ENCODE measurements around the gene PTPRO.

DNA sequence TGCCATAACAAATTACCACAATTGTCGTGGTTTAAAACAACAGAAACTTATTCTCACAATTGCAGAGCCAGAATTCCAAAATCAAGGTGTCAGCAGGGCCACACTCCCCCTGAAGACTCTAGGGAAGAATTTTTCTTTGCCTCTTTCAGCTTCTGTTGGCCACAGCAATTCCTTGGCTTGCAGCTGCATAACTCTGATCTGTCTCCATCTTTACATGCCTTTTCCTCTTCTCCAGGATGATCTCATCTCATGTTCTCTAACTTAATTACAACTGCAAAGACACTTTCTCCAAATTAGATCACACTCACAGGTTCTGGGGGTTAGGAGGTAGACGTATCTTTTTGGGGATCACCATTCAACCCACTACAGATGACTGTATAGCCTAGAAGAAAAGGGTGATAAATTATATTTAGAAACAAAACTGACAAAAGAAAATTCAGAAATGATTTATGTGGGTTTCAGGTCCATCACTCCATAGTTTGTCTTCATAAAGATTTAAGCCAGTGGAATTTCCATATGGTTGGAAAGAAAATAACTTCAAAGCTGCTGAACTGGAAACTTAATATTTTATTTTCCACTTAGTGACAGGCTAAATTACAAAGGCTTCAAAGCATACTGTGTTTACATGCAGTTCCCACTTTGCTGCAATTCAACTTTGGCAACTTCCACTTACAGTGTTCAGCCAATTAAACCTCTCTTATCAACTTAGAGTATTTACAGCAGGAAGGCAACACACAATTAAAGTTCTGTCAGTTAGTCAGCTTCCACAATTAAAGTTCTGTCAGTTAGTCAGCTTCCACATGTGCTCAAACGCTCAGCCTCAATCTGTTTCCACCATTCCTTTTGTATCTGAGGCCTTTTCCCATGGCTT is 253.6 kb downstream of the PTPRO start:
- TF ChIP-seq, protein P1, sequence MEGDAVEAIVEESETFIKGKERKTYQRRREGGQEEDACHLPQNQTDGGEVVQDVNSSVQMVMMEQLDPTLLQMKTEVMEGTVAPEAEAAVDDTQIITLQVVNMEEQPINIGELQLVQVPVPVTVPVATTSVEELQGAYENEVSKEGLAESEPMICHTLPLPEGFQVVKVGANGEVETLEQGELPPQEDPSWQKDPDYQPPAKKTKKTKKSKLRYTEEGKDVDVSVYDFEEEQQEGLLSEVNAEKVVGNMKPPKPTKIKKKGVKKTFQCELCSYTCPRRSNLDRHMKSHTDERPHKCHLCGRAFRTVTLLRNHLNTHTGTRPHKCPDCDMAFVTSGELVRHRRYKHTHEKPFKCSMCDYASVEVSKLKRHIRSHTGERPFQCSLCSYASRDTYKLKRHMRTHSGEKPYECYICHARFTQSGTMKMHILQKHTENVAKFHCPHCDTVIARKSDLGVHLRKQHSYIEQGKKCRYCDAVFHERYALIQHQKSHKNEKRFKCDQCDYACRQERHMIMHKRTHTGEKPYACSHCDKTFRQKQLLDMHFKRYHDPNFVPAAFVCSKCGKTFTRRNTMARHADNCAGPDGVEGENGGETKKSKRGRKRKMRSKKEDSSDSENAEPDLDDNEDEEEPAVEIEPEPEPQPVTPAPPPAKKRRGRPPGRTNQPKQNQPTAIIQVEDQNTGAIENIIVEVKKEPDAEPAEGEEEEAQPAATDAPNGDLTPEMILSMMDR (IDR thresholded peaks at IDR 0.05), result no peak
- TF ChIP-seq, protein P2, sequence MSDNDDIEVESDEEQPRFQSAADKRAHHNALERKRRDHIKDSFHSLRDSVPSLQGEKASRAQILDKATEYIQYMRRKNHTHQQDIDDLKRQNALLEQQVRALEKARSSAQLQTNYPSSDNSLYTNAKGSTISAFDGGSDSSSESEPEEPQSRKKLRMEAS (IDR thresholded peaks at IDR 0.05; ENCODE audit: low read depth), result no peak
- TF ChIP-seq, protein P3, sequence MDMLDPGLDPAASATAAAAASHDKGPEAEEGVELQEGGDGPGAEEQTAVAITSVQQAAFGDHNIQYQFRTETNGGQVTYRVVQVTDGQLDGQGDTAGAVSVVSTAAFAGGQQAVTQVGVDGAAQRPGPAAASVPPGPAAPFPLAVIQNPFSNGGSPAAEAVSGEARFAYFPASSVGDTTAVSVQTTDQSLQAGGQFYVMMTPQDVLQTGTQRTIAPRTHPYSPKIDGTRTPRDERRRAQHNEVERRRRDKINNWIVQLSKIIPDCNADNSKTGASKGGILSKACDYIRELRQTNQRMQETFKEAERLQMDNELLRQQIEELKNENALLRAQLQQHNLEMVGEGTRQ (IDR thresholded peaks at IDR 0.05; ENCODE audit: borderline replicate concordance, low read depth, low read length), result no peak
- TF ChIP-seq TAF1 (IDR thresholded peaks at IDR 0.05; ENCODE audit: borderline replicate concordance, low read depth, low read length), result no peak
- TF ChIP-seq EZH2phosphoT487 (IDR thresholded peaks at IDR 0.05; ENCODE audit: borderline replicate concordance, low read depth), result no peak
- TF ChIP-seq ELF1 (IDR thresholded peaks at IDR 0.05), result no peak
- TF ChIP-seq RAD21 (IDR thresholded peaks at IDR 0.05; ENCODE audit: low read length), result no peak
- TF ChIP-seq, protein P4, sequence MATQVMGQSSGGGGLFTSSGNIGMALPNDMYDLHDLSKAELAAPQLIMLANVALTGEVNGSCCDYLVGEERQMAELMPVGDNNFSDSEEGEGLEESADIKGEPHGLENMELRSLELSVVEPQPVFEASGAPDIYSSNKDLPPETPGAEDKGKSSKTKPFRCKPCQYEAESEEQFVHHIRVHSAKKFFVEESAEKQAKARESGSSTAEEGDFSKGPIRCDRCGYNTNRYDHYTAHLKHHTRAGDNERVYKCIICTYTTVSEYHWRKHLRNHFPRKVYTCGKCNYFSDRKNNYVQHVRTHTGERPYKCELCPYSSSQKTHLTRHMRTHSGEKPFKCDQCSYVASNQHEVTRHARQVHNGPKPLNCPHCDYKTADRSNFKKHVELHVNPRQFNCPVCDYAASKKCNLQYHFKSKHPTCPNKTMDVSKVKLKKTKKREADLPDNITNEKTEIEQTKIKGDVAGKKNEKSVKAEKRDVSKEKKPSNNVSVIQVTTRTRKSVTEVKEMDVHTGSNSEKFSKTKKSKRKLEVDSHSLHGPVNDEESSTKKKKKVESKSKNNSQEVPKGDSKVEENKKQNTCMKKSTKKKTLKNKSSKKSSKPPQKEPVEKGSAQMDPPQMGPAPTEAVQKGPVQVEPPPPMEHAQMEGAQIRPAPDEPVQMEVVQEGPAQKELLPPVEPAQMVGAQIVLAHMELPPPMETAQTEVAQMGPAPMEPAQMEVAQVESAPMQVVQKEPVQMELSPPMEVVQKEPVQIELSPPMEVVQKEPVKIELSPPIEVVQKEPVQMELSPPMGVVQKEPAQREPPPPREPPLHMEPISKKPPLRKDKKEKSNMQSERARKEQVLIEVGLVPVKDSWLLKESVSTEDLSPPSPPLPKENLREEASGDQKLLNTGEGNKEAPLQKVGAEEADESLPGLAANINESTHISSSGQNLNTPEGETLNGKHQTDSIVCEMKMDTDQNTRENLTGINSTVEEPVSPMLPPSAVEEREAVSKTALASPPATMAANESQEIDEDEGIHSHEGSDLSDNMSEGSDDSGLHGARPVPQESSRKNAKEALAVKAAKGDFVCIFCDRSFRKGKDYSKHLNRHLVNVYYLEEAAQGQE (IDR thresholded peaks at IDR 0.05; ENCODE audit: low read depth, low read length), result no peak

All from SK-N-SH (cell line).